Dedifferentiated amniotic fluid mesenchymal stem cell (primary cell): ENCODE results near the gene ANXA11.
A peak's percentile ranks its signal among the peaks of the same experiment; 100 is the strongest.
"Not testable (repeated sequence)": the region's sequence is repeated elsewhere in the genome, so short reads cannot be mapped to it uniquely, and the experiment has no call there.

Experiments used
- DNase-seq: peaks from one replicate; pipeline ENCODE4 v3.0.0-alpha.2; 2016; ENCODE audit errors: extremely low spot score

Gene ANXA11

GRCh38 chr10:80146918-80147317, 58.4 kb downstream of the ANXA11 start:
- DNase-seq, result no peak

GRCh38 chr10:80145406-80146308, 59.7 kb downstream of the ANXA11 start:
- not testable (repeated sequence) for DNase-seq

GRCh38 chr10:80144696-80145131, 60.6 kb downstream of the ANXA11 start:
- no peak for DNase-seq

GRCh38 chr10:80144067-80144695, 61.2 kb downstream of the ANXA11 start:
- DNase-seq, result no peak

GRCh38 chr10:80141696-80142460, 63.5 kb downstream of the ANXA11 start:
- no peak for DNase-seq

DNA sequence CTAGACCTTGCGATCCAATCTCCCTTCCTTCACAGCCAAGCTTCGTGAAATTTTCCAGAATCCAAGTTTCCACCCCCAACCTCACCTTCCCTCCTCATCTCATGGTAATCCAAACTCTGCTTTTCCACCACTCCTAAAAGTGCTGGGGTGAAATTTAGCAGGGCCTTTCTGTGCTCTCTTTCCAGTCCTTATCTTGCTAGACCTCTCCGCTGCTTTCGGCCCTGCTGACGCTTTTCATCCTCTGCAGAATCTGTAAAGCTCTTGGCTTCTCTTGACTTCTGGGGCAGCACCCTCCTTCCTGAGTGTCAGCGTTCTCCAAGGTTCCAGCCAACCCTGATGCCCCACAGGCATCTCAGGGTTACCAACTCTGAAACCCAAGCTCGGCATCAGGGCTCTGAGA, 65.1 kb downstream of the ANXA11 start:
- no peak for DNase-seq

- DNase-seq, result no peak
Observed at GRCh38 chr10:80139265-80139664, 66.1 kb downstream of the ANXA11 start.

DNA sequence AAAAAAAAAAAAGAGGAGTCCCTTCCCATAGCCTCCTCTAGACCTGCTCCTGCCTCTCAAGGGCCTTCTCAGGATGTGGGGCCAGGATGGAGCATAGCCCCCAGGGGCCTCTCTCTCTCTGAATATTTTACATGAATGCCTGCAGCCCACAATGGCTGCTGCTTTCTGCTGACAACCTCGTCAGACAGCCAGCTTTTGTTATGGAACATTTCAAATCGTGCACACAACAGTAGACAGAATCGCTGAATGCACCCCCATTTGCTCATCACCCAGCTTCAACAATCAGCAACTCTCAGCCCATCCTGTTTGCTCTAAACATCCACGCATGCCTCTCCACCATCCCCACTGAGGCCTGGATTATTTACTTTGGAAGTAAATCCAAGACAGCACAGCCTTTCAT, 67.4 kb downstream of the ANXA11 start:
- DNase-seq, result no peak

DNA sequence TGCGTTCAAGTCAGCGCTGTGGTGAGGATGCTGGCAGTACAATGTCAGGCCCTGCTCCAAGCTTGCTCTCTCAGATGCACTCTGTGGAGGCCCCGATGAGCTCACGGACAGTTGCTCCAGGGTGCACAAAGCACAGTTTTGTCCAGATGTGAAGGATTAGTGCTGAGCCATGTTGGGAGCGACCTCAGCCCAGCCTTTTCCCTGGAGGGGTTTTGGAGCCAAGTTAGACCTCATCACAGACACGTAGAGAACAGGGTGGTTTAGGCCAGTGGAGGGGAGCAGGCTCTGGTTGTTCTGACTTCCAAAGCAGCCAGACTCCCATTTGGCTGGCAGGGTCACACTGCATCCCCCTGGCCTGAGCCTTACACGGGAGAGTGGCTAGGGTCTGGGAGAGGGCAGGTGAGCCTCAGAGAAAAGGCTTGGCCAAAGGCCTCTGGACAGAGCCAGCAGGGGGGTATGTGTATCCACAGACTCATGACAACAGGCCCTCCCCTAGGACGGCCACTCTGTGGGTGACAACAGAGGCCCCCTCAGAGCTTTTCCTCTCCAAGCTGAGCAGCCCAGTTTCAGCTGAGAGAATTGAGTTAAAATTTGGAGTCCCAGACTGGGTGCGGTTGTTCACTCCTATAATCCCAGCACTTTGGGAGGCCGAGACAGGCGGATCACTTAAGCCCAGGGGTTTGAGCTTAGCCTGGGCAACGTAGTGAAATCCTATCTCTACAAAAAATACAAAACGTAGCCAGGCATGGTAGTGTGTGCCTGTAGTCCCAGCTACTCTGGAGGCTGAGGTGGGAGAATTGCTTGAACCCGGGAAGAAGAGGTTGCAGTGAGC, 68.1 kb downstream of the ANXA11 start:
- DNase-seq, result peak; percentile 68

- peak; percentile 83 for DNase-seq
Observed at GRCh38 chr10:80136134-80136571, 69.2 kb downstream of the ANXA11 start.

DNA sequence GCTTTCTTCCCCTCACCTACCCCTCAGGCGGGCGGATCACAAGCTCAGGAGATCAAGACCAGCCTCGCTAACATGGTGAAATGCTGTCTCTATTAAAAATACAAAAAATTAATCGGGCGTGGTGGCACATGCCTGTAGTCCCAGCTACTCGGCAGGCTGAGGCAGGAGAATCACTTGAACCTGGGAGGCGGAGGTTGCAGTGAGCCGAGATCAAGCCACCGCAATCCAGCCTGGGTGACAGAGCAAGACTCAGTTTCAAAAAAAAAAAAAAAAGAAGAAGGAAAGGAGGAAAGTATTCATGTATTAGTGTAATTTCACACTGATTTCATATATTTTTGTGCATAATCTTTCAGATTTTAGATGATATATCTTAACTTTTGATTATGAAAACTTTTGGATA, 71.7 kb downstream of the ANXA11 start:
- not testable (repeated sequence) for DNase-seq

DNA sequence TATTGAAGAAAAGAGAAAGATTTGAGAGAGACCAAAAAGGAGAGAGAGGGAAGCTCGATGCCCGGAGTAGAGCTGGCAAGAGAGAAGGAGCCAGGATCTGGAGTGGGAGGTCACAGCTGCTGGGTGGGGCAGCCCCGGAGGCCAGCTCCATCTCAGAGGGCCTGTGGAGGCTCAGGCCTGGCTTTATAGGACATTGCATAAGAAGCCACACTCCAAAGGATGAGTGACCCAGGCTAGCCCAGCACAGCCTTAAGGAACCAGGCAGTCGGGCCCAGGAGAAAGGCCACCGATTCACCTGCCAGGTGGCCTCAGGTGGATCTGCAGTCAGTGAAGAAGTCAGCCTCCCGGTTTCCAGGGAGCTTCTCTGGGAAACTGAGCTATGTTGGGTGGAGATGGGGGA, 72.1 kb downstream of the ANXA11 start:
- no peak for DNase-seq

GRCh38 chr10:80132299-80133139, 72.8 kb downstream of the ANXA11 start, which contains the start of gene PLAC9:
PLAC9 (plus strand) TSS chr10:80132730; CDS start chr10:80132763, 33 bp downstream.
- peak; percentile 28 for DNase-seq

DNA sequence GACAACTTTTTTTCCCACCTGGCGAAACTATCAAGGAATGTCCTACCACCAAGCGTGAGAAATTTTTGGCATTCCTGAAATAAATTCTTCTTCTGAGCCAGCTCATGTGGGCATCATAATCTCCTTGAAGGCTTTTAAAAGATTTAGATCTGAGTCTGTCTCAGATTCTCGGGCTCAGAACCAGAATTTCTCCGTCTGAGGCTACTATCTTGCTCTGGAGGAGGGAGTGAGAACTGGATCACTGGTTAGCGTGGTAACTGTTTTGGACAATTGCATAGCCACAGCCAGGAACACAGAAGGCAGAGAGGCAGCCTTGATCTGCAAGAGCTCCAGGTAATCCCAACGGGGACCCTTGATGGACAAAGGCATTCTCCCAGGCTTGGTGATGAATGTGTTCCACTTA, 73.8 kb downstream of the ANXA11 start:
- DNase-seq, result no peak

DNA sequence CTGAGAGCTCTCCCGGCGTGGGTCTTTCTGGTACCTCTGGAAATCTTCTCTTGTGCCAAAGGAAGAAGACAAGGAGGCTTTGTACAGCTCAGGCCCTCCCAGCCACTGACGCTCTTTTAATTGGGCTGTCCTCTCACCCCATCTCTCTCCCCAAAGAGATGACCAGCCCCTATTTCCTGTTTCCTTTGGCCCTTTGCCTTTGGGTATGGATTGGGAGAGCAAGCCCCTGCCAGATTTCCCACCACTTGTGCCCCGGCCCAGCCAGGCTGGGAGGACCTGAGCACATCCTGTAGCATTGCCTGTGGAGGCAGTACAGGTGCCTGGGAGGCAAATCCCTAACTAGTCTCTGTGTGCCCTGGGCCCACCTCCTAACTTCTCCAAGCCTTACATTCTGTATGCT, 78.5 kb downstream of the ANXA11 start:
- no peak for DNase-seq

- no peak for DNase-seq
Observed at GRCh38 chr10:80122746-80123145, 82.6 kb downstream of the ANXA11 start.

DNA sequence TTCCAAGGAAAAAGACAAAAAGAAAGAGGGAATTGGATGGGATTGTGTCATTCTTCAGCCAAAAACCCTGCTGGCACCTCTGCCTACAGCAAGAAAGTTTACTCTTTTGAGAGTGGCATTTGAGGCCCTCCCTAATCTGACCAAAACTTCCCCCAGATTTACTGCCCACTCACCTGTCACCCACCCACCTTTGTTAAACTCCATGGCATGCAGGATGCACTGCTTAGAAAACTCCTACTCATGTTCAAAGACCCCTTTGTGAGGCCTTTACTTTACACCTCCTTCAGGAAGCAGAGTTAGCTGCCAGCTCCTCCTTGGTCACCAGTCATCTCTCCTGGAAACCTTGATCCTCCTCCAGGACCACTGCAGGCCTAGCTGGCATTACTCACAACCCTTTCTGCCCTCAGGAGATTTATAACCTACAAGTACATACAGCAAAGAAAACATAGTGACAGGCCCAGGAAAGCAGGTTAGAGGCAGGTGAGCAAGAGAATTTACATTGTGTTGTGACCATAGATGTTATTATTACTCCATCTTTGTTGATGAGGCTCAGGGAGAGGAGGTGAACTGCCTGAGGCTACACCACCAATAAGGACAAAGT, 83.1 kb downstream of the ANXA11 start:
- DNase-seq, result no peak

GRCh38 chr10:80118669-80119068, 86.7 kb downstream of the ANXA11 start:
- DNase-seq, result no peak

GRCh38 chr10:80110986-80111385, 94.4 kb downstream of the ANXA11 start:
- no peak for DNase-seq
